Stimulated activated CD4-positive, alpha-beta T cell treated with anti-CD3 and anti-CD28 coated beads, Interleukin-2, amount 100 ng/mL, for 4 hours (primary cell): ENCODE results near the gene HOXA2.

Source experiments
- DNase-seq: peaks from one replicate; pipeline ENCODE4 v3.0.0-alpha.2; 2020; ENCODE audit warnings: low read depth

HOXA2 gene

DNA sequence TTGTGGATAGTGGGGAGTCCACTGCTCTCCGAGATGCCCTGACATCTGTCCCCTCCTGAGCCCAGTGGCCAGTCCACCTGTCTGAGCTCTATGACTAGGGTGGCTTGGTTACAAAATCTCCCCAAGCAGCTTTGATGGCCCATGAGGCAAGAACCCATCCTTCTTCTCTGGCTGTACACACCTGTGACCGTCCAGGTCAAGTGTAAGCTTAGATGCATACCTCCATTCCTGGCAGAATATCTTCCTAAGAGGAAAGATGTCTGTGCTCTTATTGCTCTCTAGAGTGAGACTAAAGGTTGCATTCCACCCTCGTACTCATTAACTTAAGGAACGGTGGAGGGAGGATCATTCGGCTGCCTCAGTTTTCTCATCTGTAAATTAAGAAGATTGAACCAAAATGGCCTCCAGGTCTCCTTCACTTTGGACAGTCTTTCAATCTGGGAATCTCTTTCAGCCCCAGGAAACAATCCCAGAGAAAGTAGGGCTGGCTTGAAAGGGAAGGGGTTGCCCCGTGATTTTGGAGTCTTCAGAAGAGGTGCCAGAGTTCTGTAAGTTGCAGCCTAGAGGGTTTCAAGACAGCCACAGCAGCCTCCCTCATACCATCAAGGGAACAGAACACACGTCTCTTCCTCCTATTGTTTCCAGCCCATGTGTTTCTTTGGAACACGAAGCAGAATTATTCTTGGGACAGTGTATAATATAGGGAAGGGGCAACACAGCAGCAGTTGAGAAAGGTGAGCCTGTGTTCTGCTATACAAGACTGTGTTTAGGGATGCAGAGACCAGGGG lies 22.6 kb upstream of the HOXA2 start:
- DNase-seq = no peak

DNA sequence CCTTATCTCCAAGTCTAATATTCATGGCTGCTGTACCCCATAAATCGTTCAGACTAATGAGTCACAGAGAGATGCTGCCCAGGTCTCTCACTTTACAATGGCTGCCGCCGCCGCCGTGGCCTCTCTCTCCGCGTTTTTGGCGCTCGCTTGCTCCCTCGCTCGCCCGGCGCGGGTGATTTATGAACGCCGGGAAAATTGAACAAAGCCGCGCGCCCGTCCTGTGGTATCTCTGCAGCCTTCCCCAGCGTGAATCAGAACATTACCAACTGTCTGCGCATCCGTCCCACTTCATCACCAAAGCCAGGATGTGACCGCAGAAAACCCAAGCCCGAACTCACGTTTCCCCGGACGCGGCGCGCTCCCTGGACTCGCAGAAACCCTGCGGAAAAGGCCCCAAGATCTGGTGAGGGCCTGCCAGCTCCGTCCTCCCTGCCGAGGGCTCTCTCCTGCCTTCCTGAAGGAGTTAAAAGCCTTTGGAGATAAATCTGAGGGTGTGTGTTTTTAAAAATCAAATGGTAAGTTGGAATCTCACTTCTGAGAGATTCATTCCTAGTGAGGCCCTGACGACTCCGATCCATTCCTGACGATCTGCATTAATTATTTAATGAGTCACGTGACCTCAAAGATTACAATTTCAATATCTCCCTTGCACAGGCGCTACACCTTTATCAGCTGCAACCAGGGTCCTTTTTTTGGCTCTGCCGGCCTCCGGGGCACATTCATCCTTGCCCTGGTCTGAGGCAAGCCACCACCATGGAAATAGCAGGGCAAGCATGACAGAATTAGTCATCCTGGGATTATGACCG lies 21.8 kb upstream of the HOXA2 start:
- no peak for DNase-seq

DNA sequence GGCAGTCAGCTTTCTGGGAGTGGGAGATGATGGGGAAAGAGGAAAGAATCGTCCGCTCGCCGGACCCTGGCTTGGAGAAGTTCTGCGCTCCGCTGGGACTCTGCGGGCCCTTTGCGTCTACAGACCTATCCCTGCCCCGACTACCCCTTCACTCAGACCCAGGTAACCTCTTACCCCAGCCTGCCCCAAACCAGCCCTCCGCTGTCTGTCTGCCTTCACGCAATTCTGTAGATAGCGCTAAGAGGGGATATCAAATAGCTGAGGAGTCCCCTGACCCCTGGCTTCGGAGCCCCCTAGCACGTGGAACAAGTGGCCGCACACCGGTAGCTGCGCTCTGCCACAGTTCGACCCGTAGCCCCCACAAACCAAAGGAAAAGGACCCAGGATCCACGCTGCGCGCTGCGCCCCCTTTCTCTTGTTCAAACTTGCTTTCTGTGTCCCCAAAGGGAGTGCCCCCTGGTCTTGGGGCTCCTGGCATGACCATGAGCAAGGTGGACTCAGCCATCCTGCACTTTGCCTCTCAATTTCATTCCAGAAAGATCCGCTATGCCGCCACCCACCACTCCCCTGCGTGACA lies 21.1 kb upstream of the HOXA2 start:
- no peak for DNase-seq

DNA sequence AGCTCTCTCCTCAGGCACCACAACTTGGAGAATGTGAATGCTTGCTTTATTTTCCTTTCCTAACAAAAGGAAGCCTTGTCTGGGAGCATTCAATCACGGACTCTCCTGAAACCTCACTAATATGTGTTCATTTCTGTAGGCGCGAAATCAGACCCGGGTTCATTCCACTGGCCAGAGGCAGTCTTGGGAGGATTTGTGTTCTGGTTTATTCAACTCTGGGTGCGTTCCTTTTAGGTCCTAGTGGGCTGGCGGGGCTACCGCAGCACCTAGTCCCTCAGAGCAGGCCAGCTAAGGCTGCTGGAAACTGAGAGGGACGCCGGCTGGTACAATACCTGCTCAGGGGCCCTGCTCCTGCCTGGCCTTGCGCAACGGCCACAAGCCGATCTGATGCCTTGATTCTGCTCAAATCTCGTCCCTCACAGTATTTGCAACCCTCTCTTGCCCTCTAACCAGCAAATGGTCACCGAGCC lies 20.6 kb upstream of the HOXA2 start:
- no peak for DNase-seq

GRCh38 chr7:27122077-27122910 lies 19.8 kb upstream of the HOXA2 start:
- DNase-seq = no peak

- DNase-seq = no peak
These were observed 19.2 kb upstream of the HOXA2 start for GRCh38 chr7:27121684-27122076.

GRCh38 chr7:27119412-27119911 lies 17.0 kb upstream of the HOXA2 start:
- no peak for DNase-seq

DNA sequence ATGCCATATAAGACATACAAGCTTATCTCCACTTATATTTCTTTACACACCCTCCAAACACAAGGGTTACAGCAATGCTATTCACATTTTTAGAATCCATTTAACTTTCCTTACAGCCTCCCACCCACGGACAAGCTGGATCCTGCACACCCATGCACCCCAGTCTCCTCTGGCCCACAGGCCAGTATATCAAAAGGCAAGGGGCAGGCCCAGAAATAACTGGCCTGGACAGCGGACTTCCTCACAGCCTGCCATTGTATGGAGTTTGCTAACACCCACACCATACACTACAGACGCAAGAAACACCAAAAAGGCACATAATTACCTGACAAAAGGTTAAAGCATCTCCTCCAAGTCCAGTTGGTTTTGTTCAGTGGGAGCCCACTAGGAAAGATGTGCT lies 16.1 kb upstream of the HOXA2 start:
- DNase-seq = no peak

GRCh38 chr7:27117887-27118491 lies 15.5 kb upstream of the HOXA2 start:
- DNase-seq = no peak

DNA sequence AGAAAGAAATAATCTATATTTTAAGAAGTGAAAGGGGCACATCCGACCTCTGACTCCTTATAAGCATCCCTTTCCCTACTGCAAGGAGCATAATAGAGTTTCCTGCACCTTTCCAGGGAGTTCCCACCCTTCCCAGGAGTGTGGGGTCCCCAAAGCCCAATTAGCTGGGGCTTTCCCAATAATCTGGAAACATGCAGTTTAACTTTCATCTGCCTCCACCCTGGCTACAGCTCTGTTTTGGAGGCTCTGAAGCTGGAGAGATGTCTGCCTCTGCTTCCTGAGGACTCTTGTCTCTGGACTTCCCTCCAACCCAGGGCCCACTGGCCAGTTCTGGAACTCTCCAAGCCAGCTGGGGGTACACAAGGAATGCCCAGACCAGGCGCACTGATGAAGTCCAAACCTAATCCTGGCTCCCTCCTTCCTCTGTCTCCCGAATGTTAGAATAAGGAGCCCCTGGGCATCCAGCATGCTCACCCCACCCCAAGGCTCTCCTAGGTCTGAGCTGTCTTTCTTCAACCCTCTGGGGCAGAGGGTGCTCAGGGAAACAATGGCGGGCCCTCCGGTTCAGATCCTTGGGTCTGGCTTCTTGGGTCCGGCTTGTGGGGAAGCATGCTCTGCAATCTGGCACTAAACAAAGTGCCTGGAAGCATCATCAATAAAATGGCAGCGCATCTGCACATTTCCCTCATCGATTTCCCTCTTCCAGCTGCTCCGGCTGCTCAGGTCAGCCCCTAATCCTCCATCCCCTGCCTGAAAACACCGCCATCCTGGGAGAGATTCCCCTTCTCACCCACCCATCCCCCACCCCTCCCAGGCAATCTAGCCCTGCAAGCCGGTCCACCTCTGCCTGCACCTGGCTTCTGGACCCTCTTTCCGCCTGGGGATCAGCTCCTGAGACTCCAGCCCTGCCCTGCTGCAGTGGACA lies 14.7 kb upstream of the HOXA2 start:
- DNase-seq = no peak

DNA sequence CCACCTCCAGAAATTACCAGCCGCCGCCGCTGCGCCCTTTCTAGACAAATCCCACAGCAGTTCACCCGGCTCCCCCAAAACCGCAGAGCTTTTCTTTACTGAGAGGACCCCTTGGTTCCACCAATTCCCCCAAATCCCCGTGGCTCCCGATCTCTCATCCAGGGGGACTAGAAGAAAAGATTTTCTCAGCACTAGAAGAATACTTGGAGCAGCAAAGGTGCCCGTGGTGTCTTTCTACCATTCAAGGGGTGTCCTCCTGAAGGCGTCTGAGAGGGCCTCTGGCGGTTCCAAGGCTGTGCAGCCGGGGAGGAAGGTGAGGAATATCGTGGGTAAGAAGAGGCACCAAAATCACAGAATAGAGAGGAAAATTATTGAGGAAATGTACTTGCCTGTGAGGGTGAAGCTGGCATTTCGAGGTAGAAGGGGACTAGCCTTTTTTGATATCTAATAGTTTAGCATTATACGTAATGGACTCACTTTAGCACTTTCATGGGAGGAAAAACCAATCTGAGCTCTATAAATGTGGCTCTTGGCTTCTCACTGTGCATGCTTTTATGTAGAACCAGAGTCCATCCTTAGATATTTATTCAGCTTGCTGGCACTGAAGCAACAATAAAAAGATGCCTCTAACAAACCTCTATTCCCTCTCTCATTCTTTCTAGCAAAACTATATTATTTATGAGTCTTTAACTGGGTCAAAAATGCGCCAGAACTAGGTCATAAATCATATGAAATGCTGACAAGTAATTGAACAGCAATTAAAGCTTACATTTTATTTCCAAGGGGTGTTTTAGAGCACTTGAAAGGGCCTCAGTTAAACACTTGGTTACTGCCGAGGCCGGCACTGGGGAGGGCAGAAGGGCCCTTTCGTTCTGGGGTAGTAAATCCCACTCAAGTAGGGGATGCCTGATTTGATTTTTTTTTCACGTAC lies 13.8 kb upstream of the HOXA2 start:
- DNase-seq = no peak

DNA sequence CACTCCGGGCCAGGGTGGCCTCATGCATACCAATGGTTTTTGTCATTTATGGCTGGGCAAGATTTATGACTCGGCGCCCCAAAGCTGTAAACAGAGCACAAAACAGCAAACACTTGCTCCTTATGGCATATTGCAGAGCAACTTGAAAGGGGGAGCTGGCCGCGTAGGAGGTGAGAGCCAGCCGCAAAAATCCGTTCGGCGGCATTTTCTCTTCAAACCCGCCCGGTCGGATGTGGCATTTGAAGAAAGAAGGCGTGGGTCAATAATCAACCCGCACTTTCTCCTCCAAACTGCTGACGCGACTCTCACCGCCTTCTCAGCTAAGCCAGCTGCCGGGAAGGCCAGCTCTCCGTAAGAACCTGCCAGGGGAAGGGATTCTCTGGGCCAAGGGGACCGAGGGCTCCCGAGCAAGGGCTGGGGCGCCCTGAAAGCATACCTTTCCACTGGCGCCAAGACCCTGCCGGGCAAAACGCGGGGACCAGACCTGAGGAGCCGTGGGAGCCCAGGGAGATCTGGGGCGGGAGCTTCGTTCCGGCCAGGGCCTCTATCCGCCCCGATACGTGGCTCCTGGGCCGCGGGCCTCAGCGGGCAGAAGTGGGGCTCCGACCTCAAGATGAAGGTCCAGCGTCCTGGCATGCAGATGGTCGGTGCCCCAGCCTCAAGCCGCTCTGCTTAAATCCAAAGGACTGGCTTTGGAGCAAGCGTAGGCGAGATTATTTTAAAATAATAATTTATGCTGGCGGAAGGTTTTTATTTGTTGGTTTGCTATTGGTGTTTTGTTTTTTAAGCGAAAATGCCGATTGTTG lies 12.9 kb upstream of the HOXA2 start:
- no peak for DNase-seq

GRCh38 chr7:27114881-27115220 lies 12.4 kb upstream of the HOXA2 start:
- DNase-seq = no peak

GRCh38 chr7:27113991-27114769 lies 11.7 kb upstream of the HOXA2 start:
- no peak for DNase-seq

DNA sequence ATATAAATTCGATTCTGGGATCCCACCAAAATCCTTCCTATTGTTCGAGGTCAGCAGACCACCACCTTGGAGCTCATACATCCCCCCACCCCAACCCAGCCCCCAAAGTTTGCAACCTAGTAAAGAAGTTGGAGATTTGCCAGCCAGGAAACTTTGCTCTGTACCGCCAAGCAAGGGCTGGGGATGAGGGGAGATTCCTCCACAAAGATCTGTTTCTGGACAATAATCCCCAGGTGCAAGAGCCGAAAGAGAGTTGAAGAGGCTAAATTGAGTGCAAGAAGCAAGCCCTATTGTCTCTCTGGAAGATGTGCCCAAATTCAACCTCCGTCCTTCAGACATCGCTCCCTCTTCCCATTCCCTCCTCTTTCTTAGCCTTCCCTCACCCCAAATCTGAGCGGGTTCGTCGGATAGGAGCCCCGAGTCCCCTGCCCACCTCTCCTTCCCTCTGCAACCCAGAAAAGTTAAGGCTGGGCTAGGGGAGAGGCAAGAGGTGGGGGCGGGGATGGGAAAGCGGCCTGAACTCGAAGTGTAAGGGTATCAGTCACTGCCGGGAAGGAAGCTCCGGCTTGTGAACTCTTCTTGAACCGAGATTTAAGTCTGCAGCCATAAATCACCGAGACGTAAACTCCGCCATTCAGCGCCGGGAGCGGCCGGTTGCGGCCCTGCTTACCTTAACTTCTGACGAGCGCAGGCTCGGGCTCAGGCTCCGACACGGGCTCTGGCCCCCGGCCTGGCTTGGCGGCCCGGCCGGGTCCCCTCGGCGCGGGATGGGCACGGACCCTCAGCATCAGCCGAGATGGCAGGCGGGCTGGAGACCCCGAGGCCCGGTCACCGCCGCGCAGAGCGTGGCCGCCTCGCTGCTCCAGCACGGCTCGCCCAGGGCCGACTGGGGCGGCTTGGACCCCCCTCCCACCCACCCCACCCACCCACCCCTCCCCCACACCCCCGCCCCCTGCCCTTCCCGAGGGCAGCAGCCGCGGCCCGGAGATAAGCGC lies 10.8 kb upstream of the HOXA2 start:
- DNase-seq = no peak

- DNase-seq = no peak
These were observed 9.9 kb upstream of the HOXA2 start for GRCh38 chr7:27112361-27112760.
